HG03095 (cell line): Measurements from ENCODE around the gene FAM32A.

Source experiments
- ATAC-seq: cut with Tn5 transposase; IDR thresholded peaks from one replicate; pipeline ENCODE4 v1.9.1; 2021; ENCODE audit warnings: moderate library complexity; ENCODE audit not compliant: unreplicated experiment

FAM32A gene

DNA sequence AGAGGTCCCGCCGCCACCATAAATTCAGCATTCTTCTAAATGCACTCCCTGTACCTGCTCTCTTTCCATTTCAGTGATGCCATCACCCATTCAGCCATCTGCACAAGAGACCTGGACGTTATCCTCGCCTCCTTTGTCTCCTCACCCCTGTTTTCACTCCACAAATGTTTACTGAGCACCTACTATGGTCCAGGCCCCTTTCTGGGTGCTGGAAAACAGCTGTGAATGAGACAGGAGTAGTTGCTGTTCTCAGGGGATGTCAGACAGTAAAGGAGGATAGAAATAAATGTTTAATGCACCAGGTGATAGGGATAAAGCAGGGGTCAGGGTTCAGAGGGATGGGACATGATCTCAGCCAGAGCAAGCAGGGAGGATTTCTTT lies 15.8 kb downstream of the FAM32A start:
- no peak for ATAC-seq

DNA sequence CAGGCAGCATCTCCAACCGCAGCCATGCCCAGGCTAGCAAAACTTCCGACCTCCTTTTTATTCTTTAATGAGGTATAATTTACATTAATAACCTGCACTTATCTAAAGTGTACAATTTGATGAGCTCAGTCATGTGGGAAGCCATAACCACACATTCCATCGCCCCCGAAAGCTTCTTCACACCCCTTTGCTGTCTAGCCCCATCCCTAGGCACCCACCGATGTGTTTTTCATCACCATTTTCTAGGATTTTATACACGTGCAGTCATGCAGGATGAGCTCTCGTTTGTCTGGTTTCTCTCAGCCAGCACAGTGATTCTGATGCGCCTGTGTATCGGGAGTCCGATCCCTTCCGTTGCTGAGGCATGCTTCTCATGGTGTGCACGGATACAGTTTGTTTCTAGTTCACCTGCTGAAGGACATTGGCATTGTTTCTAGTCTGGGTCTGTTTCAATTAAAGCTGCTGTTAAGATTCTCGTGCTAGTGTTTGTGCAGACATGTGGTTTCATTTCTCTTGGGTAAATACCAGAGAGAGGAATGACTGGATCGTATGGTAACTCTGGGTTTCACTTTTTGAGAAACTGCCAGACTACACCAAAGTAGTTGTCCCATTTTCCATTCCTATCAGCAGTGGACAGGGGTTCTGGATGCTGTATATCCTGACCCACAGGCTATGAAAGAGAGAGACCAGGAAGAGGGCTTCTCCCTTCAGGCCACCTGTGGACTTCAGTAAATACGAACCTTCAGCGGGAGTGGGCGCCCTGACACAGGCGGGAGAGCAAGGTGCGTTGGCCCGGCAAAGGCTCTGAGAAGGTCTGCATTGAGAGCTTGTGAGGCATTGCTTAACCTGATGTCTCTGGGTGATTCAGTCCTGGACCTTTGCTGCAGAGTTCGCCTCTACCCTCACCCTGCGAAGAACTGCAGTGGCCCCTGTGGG lies 17.4 kb downstream of the FAM32A start:
- no peak for ATAC-seq

DNA sequence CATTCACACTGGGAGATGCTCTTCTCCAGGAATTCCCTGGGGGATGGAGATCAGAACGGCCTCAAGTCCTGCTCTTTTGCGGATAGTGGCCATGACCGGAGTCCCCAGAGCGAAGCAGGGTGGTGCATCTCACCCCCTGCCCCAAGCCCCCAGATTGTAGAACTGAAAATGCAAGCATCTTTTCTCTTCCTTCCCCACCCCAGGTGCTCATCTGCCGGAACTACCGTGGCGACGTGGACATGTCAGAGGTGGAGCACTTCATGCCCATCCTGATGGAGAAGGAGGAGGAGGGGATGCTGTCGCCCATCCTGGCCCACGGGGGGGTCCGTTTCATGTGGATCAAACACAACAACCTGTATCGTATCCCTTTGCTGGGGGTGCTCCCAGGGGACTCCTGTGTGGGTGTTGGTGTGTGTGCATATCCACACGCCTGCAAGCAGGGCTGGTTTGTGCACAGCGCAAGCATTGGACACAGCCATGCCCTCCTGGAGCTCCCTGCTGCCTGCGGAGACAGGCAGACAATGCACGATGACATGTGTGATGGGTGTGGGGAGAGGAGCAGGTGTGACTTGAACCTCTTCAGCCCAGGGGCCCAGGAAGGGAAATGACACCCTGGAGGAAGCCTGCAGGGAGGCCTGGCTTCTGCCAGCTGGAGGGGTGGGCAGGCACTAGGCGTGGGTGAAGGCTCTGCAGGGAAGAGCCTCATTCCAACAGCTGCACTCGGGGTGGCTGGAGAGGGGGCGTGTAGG lies 18.2 kb downstream of the FAM32A start:
- no peak for ATAC-seq

DNA sequence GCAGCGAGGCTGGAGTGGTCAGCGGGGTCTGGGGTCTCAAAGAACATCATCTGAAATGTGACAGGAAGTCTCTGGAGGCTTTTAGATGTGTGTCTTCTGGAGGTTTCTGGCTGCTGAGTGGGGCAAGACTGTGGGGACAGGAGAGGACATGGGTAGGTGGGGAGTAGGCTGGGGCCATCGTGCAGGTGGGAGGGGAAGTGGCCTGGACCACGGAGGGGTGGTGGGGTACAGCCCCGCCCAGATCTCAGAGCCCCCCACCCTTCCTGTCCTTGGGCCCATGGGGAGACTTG lies 18.7 kb downstream of the FAM32A start:
- ATAC-seq, result no peak

DNA sequence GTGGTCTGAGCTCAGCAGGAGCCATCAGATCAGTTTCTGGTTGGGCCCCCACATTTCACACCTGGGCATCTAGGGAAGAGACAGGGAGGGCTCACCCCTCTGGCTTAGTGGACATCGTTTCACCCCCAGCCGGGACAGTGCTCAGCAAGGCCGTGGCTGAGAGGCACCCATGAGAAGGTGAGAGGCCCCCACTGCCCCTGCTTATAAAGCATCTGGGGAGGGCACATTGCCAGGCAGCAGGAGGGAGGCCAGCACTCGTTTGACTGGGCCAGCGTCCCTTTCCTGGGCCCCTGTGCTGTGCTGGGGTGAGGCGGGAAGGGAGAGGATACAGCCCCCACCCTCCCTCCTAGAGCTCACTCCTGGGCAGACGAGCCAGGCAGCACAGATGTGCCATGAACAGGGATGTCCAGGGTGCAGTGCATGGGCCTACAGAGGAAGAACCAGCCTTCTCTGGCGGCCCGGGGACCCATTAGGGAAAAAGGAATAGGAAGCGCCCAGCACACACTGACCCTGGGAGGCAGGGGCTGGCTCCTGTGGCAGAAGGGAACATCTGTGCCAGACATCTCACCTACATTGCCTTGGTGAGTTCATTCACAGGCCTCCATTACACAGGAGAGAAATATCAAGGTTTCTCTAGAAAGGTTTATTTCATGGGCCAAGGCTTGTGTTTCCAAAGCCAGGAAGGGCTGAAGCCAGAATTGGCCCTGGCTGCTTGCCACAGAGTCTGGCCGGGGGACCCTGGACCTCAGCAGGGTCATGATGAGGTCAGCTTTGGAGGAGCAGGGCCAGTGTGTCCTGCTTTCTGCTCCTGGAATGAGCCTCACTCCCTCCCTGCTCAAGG lies 20.2 kb downstream of the FAM32A start:
- ATAC-seq, result no peak

DNA sequence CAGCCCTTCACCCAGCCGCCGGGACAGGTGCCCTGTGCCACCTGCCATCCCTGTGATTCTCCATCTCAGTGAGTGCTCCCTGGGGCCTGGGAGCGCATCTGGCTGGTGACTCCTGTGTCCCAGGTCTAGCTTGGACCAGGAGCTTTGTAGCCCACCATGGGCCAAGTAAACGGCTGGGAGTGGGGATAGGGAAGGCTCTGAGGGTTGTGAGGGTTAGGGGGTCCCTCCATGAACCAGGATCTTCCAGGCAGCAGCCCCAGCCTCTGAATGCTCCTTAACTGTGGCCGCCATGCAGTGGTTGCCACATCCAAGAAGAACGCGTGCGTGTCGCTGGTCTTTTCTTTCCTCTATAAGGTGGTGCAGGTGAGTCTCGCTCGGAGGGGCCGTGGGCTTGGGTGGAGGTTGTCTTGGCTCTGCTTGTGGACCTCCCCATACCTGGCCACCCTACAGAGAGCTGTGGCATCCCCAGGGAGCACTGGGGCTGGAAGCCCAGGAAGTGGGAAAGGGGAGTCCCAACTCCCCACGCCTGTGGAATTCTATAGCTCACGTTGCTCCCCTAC lies 20.9 kb downstream of the FAM32A start:
- no peak for ATAC-seq

DNA sequence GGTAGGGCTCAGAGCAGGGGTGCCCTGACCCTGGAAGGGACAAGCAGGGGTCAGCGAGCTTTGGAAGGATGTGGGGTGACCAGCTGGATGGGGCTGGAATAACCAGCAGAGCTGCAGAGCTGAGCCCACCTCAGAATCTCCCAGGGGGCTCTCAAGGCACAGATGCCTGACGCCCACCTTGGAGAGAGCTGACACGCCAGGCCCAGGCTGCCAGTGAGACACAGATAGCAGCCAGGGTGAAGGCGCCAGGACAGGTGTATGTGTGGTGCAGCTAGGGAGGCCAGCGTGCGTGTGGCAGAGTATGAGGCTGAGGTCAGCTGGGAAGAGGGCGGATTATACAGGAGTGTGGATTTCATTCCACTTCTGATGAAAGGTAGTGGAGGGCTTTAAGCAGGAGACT lies 21.4 kb downstream of the FAM32A start:
- ATAC-seq, result no peak

DNA sequence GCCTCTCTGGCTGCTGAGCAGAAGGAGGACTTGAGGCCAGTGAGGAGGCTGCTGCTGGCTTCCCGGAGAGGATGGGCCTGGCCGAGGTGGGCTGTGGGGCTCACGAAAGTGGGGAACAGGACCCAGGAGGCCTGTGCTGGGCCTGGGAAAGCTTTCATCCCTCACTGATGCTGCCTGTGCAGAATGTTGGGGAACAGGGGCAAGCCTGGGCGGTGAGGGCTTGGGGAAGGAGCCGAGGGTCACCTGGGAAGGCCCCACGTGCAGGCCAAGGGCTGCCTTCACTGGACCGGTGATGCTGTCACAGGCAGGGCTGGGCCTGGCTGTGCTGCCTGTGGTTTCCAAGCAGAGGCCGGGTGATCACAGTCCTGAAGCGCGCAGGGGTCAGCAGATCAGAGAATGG lies 21.9 kb downstream of the FAM32A start:
- no peak for ATAC-seq

DNA sequence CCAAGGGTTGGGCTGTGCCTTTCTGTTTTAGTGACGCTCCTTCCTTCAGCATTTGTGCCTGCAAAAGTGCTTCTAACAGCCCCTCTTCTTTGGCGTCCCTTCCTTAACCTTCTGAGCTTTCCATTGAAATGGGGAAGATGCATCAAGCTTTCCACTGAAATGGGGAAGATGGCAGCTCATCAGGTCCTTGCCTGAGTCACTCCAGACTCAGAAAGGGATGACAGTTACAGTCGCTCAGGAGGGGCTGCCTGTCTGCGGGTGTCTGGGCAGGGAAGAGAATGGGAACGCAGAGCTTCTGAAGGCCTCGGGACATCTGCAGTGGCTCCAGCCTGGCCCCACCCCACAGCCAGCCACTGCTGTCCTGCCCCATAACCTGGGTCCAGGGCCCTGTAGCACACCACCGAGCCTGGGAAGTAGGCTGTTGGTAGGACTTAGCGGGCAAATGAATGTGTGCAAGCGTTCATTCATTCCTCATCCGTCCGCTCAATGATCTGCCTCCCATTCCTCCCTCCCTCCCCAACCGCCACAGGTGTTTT lies 22.3 kb downstream of the FAM32A start:
- ATAC-seq, result no peak

DNA sequence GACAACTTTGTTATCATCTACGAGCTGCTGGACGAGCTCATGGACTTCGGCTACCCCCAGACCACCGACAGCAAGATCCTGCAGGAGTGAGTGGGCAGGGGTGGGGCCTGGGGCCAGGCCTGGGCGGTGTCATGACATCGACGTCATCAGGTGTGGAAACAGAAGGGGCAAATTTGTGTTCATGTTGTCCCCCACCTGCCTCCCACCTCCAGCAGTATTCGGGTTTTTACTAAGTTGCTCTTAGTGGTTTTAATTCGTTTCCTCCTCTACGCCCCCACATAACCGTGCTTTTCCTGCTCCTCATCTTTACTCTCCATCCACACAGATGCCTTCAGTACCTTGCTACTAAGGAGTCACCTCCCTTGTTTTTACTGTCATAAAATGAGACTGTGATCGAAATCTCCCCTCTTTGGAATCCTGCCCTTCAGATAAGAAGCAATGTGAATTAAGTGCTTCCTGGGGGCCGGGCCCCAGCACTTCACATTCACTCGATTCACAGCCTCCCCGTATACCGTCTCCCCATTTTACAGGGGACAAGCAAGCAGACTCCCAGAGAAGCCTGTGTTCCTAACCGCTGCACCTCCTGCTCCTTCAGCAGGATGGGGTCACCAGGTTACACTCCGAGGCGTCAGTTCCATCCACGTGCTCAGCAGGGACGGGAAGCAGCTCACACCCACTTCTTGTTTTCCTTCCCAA lies 23.0 kb downstream of the FAM32A start:
- ATAC-seq, result no peak

DNA sequence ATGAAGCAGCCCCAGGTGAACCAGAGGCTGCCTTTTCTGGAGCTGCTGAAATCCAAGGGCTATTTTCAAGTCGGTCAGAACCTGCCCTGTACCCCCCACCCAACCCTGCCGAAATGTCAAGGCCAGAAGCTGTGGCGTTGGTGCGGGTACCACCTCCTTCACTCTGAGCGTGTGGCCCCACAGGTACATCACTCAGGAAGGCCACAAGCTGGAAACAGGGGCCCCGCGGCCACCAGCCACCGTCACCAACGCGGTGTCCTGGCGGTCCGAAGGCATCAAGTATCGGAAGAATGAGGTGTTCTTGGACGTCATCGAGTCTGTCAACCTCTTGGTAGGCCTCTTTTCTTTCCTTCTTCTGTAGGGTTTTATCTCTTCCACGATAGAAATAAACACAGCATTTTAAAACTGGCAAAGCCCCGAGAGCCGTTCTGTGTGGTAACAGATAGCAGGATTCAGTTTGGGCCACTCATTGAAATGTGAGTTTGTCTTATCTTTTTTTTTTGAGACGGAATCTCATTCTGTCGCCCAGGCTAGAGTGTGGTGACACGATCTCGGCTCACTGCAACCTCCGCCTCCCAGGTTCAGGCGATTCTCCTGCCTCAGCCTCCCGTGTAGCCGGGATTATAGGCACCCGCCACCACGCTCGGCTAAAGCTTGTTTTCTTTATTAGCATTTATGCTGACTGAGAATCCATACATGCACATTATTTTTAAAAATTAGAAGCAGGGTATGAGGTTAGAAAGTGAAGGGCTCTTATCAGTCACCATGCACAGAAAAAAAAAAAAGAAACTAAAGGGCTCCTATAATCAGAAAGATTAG lies 23.8 kb downstream of the FAM32A start:
- ATAC-seq, result no peak

DNA sequence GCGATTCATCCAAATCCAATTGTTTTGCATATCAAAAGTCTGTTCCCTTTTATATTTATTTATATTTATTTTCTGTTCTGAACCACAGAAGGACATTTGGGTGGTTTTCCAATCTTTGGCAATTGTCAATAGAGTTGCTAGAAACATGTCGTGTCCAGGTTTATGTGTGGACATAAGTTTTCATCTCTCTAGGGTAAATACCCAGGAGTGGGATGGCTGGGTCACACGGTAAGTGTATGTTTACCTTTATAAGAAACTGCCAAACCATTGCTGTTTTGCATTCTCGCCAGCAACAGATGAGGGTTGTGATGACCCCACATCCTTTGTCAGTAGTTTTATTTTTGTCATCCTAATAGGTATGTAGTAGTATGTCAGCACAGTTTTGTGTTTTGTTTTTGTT lies 25.0 kb downstream of the FAM32A start:
- no peak for ATAC-seq

DNA sequence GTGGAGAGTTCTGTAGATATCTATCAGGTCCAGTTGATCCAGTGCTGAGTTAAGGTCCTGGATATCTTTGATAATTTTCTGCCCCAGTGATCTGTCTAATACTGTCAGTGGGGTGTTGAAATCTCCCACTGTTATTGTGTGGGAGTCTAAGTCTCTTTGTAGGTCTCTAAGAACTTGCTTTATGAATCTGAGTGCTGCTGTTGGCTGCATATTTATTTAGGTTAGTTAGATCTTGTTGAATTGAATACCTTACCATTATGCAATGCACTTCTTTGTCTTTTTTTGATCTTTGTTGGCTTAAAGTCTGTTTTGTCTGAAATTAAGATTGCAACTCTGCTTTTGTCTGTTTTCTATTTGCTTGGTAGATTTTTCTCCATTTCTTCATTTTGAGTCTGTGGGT lies 27.9 kb downstream of the FAM32A start:
- no peak for ATAC-seq

DNA sequence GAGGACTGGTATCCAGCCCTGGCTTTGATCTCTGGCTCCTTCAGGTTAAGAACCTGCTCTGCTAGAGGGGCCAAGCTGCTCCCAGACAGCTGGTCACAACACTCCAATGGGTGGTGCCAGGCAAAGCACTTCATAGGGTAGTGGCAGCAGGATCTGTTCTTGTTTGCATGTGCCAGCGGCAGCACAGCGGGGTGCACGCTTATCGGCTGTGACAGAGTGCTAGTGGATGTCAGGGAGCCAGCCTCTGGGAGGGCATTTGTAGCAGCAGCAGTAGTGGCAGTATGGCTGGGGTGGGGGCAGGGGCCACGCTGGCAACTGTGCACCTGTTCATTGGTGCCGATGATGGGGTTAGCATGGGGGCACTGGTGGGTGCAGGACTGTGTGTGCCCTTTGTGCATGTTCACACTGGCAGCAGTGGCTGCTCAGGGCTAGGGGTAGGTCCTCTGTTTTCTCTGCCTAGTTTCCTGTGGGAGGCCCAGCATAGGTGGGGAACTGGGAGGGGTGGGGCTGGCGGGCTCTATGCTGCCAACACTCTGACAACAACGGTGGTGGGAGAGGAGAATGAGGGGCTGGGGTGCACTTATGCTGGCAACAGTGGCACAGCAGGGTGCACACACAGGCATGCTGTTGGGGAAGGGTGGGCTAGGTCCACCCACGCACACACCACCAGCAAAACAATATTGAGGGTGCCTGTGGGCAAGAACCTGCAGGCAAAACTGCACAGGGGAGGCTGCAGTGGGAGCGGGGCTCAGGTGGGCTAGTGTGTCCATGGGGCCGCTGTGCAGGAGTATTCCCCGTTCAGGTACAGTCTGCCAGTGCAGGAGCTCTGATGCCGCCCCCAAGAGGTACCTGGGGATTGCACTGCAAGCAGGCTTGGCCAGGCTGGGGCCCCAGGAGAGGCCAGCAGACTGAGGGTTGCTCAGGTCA lies 31.8 kb downstream of the FAM32A start:
- ATAC-seq, result no peak

DNA sequence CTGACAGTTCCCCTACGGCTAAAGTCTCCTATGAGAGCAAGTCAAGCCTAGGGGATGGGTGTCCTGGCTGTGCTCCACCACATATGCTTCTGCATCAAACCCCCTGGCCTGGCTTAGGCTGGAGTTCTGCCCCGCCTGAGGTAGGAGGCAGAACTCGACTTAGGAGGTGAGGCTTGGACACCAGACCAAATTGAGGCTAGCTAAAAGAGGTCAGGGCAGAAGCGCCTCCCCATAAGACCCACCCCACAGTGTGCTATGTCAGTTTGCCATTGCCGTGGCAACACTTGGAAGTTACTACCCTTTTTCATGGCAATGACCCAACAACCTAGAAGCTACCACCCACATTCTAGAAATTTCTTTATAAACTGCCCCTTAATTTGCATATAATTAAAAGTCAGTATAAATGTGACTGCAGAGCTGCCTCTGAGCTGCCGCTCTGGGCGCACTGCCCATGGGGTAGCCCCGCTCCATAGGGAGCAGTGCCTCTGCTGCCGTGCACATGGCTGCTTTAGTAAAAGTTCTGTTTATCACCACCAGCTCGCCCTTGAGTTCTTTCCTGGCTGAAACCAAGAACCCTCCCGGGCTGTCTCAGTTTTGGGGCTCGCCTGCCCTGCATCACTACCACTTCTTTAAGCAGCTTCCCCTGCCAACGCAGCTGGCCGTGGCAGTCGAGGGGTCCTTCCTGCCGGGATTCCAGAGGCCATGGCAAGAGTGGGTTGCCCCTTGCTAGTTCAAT lies 32.7 kb downstream of the FAM32A start:
- ATAC-seq, result no peak

DNA sequence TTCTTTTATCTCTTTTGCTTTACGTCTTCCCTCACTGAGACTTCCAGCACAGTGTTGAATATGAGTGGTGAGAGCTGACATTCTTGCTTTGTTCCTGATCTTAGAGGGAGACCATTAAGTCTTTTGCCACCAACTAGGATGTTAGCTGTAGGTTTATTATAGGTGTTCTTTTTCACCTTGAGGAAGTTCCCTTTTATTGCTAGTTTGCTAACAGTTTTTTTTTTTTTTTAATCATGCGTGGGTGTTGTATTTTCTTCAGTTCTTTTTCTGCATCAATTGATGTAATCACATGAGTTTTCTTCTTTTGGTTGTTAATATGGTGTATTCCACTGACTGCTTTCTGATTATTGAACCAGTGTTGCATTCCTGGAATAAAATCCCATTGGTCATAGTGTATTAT lies 33.6 kb downstream of the FAM32A start:
- ATAC-seq, result no peak

DNA sequence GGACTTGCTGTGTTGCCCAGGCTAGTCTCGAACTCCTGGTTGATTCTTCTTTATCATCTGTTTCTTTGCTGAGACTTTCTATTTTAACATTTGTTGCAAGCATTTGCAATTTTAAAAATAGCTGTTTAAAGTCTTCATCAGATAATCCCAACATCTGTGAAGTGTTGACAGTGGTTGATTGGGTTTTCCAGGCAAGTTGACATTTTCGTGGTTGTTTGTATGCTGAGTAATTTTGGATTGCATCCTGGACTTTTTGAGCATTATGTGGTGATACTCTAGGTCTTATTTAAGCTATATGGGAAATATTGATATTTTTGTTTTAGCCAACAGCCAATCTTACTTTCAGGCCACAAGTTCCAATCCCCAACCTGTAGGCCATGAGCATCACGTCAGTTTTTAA lies 37.6 kb downstream of the FAM32A start:
- ATAC-seq, result no peak

DNA sequence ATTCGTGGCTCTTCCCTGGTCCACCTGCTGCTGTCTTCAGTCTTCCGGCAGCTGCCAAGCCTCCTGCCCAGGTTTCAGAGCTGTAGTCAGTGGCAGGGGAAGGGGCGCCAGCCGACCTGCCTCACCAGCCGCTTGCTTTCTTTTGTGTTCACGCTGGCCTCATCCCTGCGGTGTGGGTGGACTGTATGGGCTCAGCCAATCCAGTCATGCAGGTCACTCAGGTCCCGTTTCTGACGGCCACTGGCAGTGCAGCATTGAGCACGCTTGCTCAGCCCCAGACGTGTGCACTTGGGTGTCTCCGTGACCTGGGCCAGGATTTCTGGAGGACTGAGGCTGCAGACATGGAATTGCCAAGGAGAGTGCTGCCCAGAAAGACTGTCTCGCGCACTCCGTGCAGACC lies 38.5 kb downstream of the FAM32A start:
- ATAC-seq, result no peak
